ENCODE results near the gene TSPEAR. TPM values are rescaled to one million over a fixed set of nuclear protein-coding genes. Genes with fewer than 3 reads are reported as not detected.

TSPEAR gene
- total RNA-seq, 2 experiments from 2014 or later: not detected

- no peak overlapping the region for H2AFZ ChIP-seq (ENCODE audit: low read length)
- H3K79me2 ChIP-seq (ENCODE audit: insufficient read depth, low read depth, low read length): no peaks in the 10 kb centered on the region
- no peaks in the 10 kb centered on the region for H3K36me3 ChIP-seq (ENCODE audit: insufficient read depth, low read length)
- TF ChIP-seq CTCF (conservative IDR thresholded peaks at IDR 0.05; ENCODE audit: low read length) (no peak), EZH2phosphoT487 (IDR thresholded peaks at IDR 0.05; ENCODE audit: borderline replicate concordance, low read depth, low read length) (no peak)
- ChIA-PET CTCF (ENCODE audit: unreplicated experiment) (no interaction called here), POLR2A (no interaction called here)
- no peak overlapping the region for H3K27ac ChIP-seq (ENCODE audit: low read depth, low read length, poor library complexity, severe bottlenecking)
- no TSS peak for BruUV-seq (replicated peaks)
- no peaks in the 10 kb centered on the region for H3K4me1 ChIP-seq (ENCODE audit: insufficient read depth, low read length, poor library complexity, severe bottlenecking)
- H3K9me2 ChIP-seq (ENCODE audit: insufficient read depth, low read length): no peaks in the 10 kb centered on the region
- H3K4me2 ChIP-seq (ENCODE audit: low read length): no peak overlapping the region
- intact Hi-C loops (cut with micrococcal nuclease; ENCODE audit: unreplicated experiment): no loop called here
- DNase-seq (ENCODE audit: low spot score): no peak
- no peak overlapping the region for H3K4me3 ChIP-seq (ENCODE audit: low read depth, low read length, poor library complexity, severe bottlenecking)
- H4K20me1 ChIP-seq (ENCODE audit: insufficient read depth, low read length): no peaks in the 10 kb centered on the region
- no peaks in the 10 kb centered on the region for H3K9me3 ChIP-seq (ENCODE audit: low read length)
Observed at GRCh38 chr21:44460441-44460755, 251.0 kb downstream of the TSPEAR start.

DNA sequence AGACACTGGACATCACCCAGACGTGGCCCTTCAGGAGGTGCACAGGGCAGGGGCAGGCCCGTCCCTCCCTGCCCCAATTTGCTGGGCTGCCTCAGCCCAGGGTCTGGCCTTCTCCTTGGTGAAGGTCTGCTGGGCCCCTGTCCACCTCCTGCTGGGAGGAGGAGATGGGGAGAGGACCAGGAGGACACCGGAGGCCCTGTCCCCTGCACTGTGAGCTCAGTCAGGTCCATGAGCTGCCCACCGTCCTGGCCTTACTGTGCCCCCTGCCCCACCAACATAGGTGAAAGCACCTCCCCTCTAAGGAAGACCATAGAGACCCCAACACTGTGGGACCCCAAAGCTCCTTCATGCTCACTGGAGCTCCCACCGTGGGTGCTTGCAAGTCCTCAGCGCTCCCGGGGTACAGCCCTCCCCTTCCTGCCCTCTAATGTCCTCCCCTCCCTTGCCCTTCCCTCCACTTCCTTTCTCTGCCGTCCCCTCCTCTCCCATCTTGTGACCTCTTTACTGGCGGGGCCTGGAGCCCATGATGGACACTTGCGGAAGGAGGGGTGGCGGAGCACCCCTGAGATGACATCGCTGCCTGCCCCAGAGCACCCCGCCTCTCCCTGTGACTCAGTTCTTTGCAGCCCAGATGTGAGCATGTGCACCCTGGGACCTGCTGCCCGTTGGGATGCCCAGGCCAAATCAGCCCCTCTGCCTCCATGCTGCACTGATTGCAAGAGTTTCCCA is 251.5 kb downstream of the TSPEAR start:
- POLR2A ChIA-PET: no interaction called here
- BruUV-seq (replicated peaks): no TSS peak
- Histone ChIP-seq H3K9me2 (ENCODE audit: insufficient read depth, low read length) (no peaks in the 10 kb centered on the region), H4K20me1 (ENCODE audit: insufficient read depth, low read length) (no peaks in the 10 kb centered on the region), H3K4me2 (ENCODE audit: low read length) (no peak overlapping the region), H3K27ac (ENCODE audit: low read depth, low read length, poor library complexity, severe bottlenecking) (no peak overlapping the region), H2AFZ (ENCODE audit: low read length) (no peak overlapping the region), H3K4me3 (ENCODE audit: low read depth, low read length, poor library complexity, severe bottlenecking) (no peak overlapping the region), H3K4me1 (ENCODE audit: insufficient read depth, low read length, poor library complexity, severe bottlenecking) (no peaks in the 10 kb centered on the region), H3K9me3 (ENCODE audit: low read length) (no peaks in the 10 kb centered on the region), H3K36me3 (ENCODE audit: insufficient read depth, low read length) (no peaks in the 10 kb centered on the region), H3K79me2 (ENCODE audit: insufficient read depth, low read depth, low read length) (no peaks in the 10 kb centered on the region)
- CTCF ChIA-PET (ENCODE audit: unreplicated experiment): no interaction called here
- TF ChIP-seq EZH2phosphoT487 (IDR thresholded peaks at IDR 0.05; ENCODE audit: borderline replicate concordance, low read depth, low read length) (no peak), CTCF (conservative IDR thresholded peaks at IDR 0.05; ENCODE audit: low read length) (no peak)
- DNase-seq (ENCODE audit: low spot score): no peak
- intact Hi-C loops (cut with micrococcal nuclease; ENCODE audit: unreplicated experiment): no loop called here

- no peak overlapping the region for H3K4me3 ChIP-seq (ENCODE audit: low read depth, low read length, poor library complexity, severe bottlenecking)
- TF ChIP-seq CTCF (conservative IDR thresholded peaks at IDR 0.05; ENCODE audit: low read length) (no peak), EZH2phosphoT487 (IDR thresholded peaks at IDR 0.05; ENCODE audit: borderline replicate concordance, low read depth, low read length) (no peak)
- H3K79me2 ChIP-seq (ENCODE audit: insufficient read depth, low read depth, low read length): no peaks in the 10 kb centered on the region
- H3K9me3 ChIP-seq (ENCODE audit: low read length): no peaks in the 10 kb centered on the region
- H4K20me1 ChIP-seq (ENCODE audit: insufficient read depth, low read length): no peaks in the 10 kb centered on the region
- H3K4me2 ChIP-seq (ENCODE audit: low read length): no peak overlapping the region
- intact Hi-C loops (cut with micrococcal nuclease; ENCODE audit: unreplicated experiment): no loop called here
- POLR2A ChIA-PET: no interaction called here
- H3K4me1 ChIP-seq (ENCODE audit: insufficient read depth, low read length, poor library complexity, severe bottlenecking): no peaks in the 10 kb centered on the region
- no TSS peak for BruUV-seq (replicated peaks)
- no peak overlapping the region for H3K27ac ChIP-seq (ENCODE audit: low read depth, low read length, poor library complexity, severe bottlenecking)
- no peaks in the 10 kb centered on the region for H3K9me2 ChIP-seq (ENCODE audit: insufficient read depth, low read length)
- CTCF ChIA-PET (ENCODE audit: unreplicated experiment): no interaction called here
- no peak overlapping the region for H2AFZ ChIP-seq (ENCODE audit: low read length)
- no peak for DNase-seq (ENCODE audit: low spot score)
- H3K36me3 ChIP-seq (ENCODE audit: insufficient read depth, low read length): no peaks in the 10 kb centered on the region
Observed at GRCh38 chr21:44458971-44459711, 252.2 kb downstream of the TSPEAR start.

Data from OCI-LY7 (cell line).